Neural crest cell (in vitro differentiated cells): Measurements from ENCODE around the gene VPS52. TPM values are rescaled to one million over a fixed set of nuclear protein-coding genes. Genes with fewer than 3 reads are reported as not detected.

Source experiments
- DNase-seq: peaks from one replicate; pipeline ENCODE4 v3.0.0; 2021; ENCODE audit warnings: low read depth, mixed read lengths, low spot score
- H3K27ac Mint-ChIP-seq: one replicate; pipeline ENCODE4 v1.8.0; 2021; ENCODE audit warnings: mild to moderate bottlenecking, mixed read lengths; ENCODE audit not compliant: unreplicated experiment
- H3K27me3 Mint-ChIP-seq: 2 replicates; pipeline ENCODE4 v1.8.0; 2021; ENCODE audit warnings: low read depth, mild to moderate bottlenecking, mixed read lengths
- H3K36me3 Mint-ChIP-seq: 2 replicates; pipeline ENCODE4 v1.8.0; 2021; ENCODE audit warnings: low read depth, mild to moderate bottlenecking, mixed read lengths
- H3K4me1 Mint-ChIP-seq: 2 replicates; pipeline ENCODE4 v1.8.0; 2021; ENCODE audit warnings: mixed read lengths
- H3K4me3 Mint-ChIP-seq: one replicate; pipeline ENCODE4 v1.8.0; 2021; ENCODE audit warnings: mild to moderate bottlenecking, mixed read lengths
- H3K9me3 Mint-ChIP-seq: 2 replicates; pipeline ENCODE4 v1.8.0; 2021; ENCODE audit warnings: mixed read lengths
- long read RNA-seq: library from polyadenylated mRNA; unstranded; transcript quantifications from one replicate; pipeline ENCODE4 v2.0.0, GENCODE V29; 2020
- total RNA-seq: library from RNA; stranded (reverse); gene quantifications from 2 replicates; pipeline ENCODE4 v1.2.1, GENCODE V29; 2021
- TF ChIP-seq, protein P1 (sequence below): fragments of 200-600 bp; sonication (generic); conservative IDR thresholded peaks from 2 replicates; pipeline ENCODE4 v1.5.0; 2021; ENCODE audit warnings: antibody characterized with exemption, mild to moderate bottlenecking

The VPS52 gene
- total RNA-seq, result 53.2 and 57.3 TPM in 2 replicates
- long read RNA-seq, transcript VPS52-212 (20 exons, 2,960 nt), result major isoform, 9 of 21 reads
- long read RNA-seq, partial matches to known transcripts, result 4 of 21 reads
- long read RNA-seq, other reads (novel, unspliced or antisense), result 8 of 21 reads

DNA sequence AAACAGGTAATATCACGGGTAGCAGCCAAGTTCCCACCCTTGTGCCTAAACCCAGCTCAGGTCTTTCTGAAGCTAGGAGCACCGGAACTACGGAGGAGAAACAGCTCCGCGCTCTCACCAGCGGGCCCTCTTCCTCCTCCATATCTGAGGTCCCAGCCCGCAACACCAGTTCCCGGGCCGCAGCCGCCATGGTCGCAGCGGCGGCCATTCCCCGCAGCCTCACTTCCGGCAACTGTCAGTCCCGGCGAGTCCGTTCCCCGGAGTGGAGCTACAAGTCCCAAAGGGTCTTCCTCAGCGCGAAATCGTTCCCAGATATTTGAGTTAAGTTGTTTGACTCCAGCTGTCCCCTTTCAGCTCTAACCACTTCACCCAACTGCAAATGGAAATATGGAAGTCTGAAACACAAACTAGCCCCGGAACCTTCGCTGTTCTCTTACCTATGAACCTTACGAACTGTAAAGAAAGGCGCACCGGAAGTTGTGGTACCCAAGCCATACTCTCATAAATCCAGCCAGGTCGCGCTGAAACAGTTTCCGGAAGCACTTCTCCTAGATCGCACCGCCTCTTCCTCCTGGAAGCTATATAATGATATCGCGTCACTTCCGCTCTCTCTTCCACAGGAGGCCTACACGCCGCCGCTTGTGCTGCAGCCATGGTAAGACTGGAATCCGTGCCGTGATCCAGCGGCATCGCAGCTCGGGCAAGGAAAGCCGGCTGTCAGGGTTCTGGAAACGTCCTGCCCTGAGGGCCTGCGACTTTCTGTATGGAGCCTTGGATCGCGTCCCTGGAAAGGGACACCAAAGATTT is at the start of gene VPS52, which contains the start of gene RPS18:
Gene VPS52, minus strand, starts transcription at position 409 of the 807 bp plus-strand sequence. Its CDS starts 201 bp downstream, at position 208.
Gene RPS18, plus strand, starts transcription at position 608 of the 807 bp plus-strand sequence. Its CDS starts 45 bp downstream, at position 653.
- TF ChIP-seq, protein P1, sequence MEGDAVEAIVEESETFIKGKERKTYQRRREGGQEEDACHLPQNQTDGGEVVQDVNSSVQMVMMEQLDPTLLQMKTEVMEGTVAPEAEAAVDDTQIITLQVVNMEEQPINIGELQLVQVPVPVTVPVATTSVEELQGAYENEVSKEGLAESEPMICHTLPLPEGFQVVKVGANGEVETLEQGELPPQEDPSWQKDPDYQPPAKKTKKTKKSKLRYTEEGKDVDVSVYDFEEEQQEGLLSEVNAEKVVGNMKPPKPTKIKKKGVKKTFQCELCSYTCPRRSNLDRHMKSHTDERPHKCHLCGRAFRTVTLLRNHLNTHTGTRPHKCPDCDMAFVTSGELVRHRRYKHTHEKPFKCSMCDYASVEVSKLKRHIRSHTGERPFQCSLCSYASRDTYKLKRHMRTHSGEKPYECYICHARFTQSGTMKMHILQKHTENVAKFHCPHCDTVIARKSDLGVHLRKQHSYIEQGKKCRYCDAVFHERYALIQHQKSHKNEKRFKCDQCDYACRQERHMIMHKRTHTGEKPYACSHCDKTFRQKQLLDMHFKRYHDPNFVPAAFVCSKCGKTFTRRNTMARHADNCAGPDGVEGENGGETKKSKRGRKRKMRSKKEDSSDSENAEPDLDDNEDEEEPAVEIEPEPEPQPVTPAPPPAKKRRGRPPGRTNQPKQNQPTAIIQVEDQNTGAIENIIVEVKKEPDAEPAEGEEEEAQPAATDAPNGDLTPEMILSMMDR, result peak; percentile 28
- peak; percentile 87 for DNase-seq
- peak within 1 kb of the TSS; percentile 100 for H3K27ac Mint-ChIP-seq
- H3K36me3 Mint-ChIP-seq, result peaks cover 20% of the 10 kb centered on the region
- H3K4me3 Mint-ChIP-seq, result peak within 1 kb of the TSS; percentile 97
- H3K27me3 Mint-ChIP-seq, result no peaks in the 10 kb centered on the region
- peaks cover 56% of the 10 kb centered on the region for H3K4me1 Mint-ChIP-seq
- no peaks in the 10 kb centered on the region for H3K9me3 Mint-ChIP-seq

- Mint-ChIP-seq H3K4me1 (peaks cover 74% of the 10 kb centered on the region), H3K27ac (peak overlapping the region; percentile 21), H3K27me3 (peaks cover 4% of the 10 kb centered on the region), H3K9me3 (no peaks in the 10 kb centered on the region), H3K36me3 (peaks cover 24% of the 10 kb centered on the region), H3K4me3 (peak overlapping the region; percentile 98)
- DNase-seq, result no peak
- TF ChIP-seq, protein P1, result no peak
Measured at GRCh38 chr6:33321227-33321626, 49.6 kb upstream of the VPS52 start.

DNA sequence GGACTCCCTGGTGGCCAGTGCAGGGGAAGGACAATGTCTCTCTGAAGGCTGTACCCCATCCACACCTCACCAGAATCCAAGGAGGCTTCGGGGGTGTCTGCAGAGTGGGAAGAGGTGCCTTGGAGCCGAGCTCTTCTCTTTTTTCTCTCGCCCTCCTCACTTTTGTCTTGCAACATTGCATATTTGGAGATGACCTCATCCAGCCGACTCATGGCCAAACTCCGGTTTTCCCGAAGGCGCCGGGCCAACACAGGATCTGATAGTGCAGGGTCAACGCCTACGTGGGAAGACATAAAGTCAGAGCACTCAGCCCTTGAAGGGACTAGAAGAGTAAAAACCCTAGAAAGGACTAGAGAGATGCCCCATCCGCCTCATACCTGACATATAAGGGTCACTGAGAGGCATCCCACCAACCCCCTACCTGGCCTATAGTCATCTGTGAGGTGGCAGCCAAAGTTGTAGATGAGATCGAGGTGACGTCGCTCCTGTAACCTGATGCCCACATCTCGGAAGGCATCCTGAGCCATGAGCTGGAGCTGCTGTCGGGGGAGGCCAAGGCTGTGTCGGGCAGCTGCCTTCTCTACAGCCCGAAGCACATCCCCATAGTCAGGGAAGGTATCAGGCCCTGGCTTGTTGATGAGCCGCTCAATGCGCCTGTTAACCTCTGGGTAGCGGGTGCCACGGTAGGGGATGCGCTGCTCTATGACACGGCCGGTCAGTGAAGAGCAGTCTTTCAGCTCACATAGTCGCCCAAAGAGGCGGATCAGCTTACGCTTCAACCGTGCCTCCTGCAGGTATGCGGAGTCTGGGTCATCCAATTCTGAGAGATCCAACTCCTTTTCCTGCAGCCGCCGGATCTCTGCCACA is 48.9 kb upstream of the VPS52 start:
- peak overlapping the region; percentile 98 for H3K4me3 Mint-ChIP-seq
- H3K27ac Mint-ChIP-seq, result no peak overlapping the region
- peaks cover 4% of the 10 kb centered on the region for H3K27me3 Mint-ChIP-seq
- no peaks in the 10 kb centered on the region for H3K9me3 Mint-ChIP-seq
- peaks cover 24% of the 10 kb centered on the region for H3K36me3 Mint-ChIP-seq
- TF ChIP-seq, protein P1, result no peak
- no peak for DNase-seq
- peaks cover 74% of the 10 kb centered on the region for H3K4me1 Mint-ChIP-seq

DNA sequence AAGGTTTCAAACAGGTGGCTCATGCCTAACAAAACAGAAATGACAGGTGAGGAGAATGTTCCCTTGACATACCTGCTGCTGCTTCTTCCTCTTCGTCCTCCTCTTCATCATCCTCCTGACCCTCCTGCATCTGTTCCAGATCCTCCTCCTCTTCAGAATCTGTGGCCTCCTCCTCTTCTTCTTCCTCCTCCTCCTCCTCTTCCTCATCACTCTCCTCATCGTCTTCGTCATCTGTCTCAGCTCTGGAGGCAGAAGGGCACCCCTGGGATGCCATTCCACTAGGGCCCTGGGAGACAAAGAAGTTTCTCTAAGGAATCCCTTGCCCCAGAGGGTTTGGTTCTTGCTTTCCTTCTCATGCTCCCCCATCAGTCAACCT is 48.3 kb upstream of the VPS52 start:
- Mint-ChIP-seq H3K4me1 (peaks cover 74% of the 10 kb centered on the region), H3K9me3 (no peaks in the 10 kb centered on the region), H3K4me3 (peak overlapping the region; percentile 98)

More for the DNA sequence above, 48.3 kb upstream of the VPS52 start:
- H3K27ac Mint-ChIP-seq, result no peak overlapping the region
- peaks cover 4% of the 10 kb centered on the region for H3K27me3 Mint-ChIP-seq
- TF ChIP-seq, protein P1, result no peak
- DNase-seq, result no peak
- peaks cover 24% of the 10 kb centered on the region for H3K36me3 Mint-ChIP-seq
